ENCODE data around the gene CRIP1.

CRIP1 gene

DNA sequence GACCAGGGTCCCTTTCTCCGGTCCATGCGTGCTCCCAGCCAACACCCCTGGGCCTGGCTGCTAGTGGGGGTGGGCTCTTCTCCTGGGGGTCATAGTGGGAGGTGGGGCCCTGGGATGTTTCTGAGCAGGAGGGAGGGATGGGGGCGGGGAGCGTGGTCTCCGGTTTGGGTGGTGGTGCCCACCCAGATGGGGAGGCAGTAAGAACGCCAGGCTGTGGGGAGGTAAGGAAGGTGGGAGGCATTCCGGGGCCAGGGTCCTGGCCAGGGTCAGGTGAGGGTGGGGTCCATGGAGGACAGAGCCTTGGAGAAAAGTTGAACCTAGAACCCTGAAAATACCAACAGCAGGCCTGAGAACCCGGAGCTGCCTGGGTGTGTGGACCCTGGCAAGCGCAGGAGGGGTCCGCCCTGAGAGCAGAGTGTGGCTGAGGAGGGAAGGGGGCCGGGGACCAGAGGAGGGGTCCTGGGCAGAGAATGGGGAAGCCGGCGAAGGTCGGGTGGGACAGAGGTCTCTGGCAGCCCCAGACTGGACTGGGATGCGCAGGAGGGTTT lies 6.4 kb upstream of the CRIP1 start:
- FAIRE-seq (no peak), DNase-seq (ENCODE audit: low spot score) (no peak)

DNA sequence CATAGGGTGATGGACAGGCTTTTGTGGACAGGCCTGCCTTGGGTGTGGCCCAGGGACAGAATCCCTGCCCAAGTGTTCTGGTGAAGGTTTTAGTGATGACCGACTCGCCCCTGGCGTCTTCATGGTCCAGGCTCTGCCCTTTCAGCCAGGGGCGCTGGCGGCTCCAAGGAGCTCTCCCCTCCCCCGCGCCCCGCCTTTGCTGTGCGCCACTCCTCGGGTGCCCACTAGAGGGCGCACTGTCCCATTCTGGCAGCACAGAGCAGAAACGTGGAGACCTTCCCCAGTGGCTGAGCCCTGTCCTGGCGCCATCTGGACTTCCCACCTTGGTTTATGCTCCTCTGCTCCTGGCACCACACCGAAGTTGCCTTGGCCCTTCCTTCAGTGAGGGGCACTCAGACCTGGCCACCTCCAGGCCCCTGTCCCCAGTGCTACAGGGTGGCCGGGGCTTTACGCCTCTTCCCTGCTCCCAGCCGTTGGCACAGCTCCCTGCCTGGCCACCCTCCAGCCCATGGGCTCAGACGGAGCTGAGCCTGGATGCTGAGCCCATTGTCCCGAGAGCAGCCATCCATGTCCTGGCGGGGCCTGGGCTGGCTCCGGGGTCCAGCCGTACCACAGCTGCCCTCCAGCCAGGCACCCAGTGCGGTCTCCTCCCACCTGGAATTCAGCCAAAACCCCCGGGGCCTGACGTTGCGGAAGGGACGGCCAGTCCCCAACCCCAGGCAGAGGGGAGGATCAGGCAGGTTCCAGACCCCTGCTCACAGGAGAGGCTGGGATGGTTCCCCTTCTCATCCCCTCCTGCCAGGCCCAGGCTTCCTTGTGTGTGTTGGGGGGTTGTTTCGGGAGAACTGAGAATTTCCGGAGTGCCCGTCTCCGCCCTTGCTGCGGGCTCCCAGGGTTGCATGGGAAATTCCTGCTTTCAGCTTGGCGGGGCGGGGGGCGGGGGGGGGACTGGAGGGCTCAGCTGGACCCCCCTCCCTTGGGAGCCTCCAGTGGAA lies 5.6 kb upstream of the CRIP1 start:
- FAIRE-seq = no peak
- peak; percentile 72 for DNase-seq (ENCODE audit: low spot score)

DNA sequence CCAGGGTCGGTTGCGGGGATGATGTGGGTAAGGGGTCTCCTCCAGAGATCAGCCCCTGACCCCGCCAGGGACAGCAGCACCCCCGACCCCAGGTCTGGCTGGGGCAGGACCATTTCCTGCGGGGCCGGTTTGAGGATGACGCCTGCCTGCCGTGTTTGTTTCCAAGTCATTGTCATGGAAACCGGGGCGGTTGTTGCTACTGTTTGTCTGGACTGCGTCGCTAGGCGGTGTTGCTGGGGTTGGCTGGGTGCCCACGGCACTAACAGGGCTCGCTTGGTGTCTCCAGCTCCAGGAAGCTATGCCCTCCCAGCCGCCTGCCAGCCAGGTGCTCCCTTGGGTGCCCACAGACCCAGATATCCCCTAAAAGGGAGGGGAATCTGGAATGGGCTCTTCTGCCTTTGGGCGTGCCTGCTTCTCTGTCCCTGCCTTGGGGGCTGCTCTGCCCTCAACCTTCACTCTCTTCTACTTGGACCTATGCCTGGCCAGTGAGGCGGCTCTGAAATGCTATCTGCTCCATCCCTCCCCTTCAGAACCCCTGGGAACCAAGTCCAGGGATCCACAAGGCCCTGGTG lies 4.7 kb upstream of the CRIP1 start:
- FAIRE-seq (no peak), DNase-seq (ENCODE audit: low spot score) (peak; percentile 91)

- no peak for FAIRE-seq
- no peak for DNase-seq (ENCODE audit: low spot score)
Measured at GRCh38 chr14:105482486-105483110, 4.1 kb upstream of the CRIP1 start.

DNA sequence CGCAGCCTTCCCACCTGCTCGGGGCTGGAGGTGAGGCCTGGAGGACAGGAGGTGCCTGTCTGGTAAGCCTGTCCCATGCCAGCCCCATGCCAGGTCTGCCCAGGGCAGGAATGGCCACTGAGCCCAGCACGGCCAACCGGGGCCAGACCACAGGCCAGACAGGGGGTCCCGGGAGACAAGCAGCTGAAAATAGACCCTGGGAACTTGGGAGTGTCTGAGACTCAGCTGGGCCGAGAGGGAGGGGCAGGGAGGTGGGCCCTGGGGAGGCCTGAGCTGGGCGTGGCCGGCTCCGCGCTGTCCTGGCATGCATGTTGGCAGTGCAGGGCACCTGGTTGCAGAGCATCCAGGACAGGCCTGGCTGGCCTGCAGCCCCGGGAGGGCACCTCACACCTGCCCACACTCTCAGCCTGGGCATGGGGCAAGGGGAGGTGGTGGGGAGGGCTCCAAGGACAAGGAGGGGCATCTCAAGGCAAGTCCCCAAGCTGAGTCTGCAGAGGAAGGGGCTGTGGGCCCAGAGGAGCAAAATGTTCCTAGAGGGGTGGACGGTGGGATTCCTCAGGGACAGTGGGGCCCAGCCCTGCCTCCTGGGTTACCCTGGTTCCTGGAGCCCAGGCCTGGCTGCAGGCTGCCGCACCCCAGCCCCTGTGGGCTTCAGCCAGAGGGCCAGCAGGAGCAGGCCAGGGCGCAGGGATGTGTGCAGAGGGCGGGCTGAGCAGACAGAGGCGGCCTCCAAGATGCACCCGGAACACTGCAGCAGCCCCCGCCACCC lies 3.2 kb upstream of the CRIP1 start:
- DNase-seq (ENCODE audit: low spot score) (no peak), FAIRE-seq (no peak)

GRCh38 chr14:105484069-105484996 lies 2.4 kb upstream of the CRIP1 start:
- no peak for FAIRE-seq

DNA sequence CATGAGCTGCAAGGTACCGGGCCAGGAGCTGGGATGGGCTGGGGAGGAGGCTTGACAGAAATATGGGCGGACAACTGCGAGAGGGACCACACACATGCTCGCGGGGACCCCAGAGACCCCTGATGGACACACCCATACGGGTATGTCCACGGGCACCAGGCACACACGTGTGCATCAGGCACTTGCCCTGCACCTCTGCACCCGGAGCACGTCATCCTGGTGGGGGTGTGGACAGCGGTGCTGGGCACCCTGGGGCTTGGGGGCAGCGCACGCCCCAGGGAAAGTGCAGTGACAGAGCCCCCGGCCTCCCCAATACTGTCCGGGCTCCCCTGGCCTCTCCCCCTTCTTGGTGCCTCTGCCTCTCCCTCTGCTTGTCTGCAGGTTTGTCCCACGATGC lies 1.7 kb upstream of the CRIP1 start:
- DNase-seq (ENCODE audit: low spot score) (no peak), FAIRE-seq (no peak)

More at GRCh38 chr14:105484069-105484996, 2.4 kb upstream of the CRIP1 start:
- DNase-seq (ENCODE audit: low spot score) = no peak

GRCh38 chr14:105485739-105486162 lies 935 bp upstream of the CRIP1 start:
- DNase-seq (ENCODE audit: low spot score) = no peak
- no peak for FAIRE-seq

GRCh38 chr14:105486974-105487448 lies 325 bp downstream of the CRIP1 start:
- DNase-seq (ENCODE audit: low spot score) (no peak), FAIRE-seq (no peak)

GRCh38 chr14:105487449-105487985 lies 831 bp downstream of the CRIP1 start:
- FAIRE-seq (no peak), DNase-seq (ENCODE audit: low spot score) (no peak)

- FAIRE-seq (no peak), DNase-seq (ENCODE audit: low spot score) (no peak)
Measured at GRCh38 chr14:105487986-105488777, 1.5 kb downstream of the CRIP1 start.

DNA sequence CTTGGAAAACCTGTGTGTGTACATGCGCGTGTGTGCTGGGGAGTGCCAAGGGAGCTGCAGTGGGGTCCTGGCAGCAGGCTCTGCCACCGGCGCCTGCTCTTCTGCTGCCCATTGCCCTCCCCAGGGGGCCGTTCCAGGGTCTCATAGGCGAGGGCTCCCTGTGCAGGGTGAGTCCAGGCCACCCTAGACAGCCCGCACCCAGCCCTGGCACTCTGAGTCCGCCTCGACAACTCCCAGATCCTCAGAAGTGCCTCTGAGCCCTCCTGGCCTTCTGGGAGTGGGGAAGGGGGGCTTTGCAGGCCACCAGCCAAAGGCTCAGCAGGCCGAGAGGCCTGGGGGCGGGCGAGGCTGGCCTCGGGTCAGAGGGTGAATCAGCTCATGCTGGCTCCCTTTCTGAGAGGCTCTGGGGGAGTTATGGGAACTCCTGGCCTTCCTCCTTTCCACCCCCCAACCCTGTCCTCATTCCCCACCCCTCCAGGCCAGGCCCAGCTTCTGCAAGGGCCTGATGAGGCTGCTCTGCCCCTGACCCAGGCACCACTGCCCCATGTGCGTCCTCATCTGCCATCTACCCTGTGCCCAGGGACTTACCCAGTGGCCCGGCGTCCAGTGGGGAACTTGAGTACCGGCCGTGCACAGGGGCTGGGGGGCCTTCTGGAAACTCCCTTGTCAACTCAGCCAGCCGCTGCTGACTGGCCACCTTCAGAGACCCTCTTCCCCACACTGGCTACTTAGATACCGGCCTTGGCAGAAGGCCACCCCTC lies 2.3 kb downstream of the CRIP1 start:
- DNase-seq (ENCODE audit: low spot score) = no peak
- no peak for FAIRE-seq

GRCh38 chr14:105489542-105490266 lies 3.0 kb downstream of the CRIP1 start:
- no peak for FAIRE-seq
- DNase-seq (ENCODE audit: low spot score) = peak; percentile 52

- no peak for FAIRE-seq
- DNase-seq (ENCODE audit: low spot score) = no peak
Measured at GRCh38 chr14:105490267-105490571, 3.5 kb downstream of the CRIP1 start.

DNA sequence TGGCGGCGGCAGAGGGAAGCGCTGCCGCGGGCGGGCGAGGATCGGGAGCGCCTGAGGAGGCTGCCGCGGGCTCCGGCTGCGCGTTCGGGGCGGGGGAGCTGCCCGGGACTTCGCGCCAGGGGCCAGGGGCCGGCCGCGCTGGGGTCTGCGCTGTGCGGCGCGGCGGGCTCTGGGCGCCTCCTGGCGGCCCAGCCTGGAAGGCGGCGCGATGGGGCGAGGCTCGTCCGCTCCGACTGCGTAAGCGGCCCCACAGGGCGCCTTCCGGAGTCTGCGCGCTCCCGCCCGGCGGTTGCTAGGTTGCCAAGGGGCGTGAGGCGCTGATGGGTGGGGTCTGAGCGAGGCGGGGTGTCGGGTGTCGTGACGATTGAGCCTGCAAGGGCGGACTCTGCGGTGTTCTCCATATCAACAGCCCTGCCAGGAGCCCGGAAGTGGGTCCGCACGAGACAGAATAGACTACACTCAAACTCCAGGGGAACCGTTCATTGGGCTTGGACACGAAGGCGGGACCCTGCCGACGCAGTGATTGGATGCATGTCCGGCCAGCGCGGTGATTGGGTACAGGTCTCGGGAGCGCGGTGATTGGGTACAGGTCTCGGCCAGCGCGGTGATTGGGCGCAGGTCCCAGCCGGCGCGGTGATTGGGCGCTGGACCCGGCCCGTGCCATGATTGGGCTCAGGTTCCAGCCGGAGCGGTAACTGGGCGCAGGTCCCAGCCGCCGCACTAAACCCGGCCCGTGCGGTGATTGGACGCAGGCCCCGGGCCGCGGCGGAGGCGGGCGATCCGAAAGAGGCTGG lies 4.1 kb downstream of the CRIP1 start, which contains the start of gene TEDC1:
TEDC1 (plus strand) TSS at position 675 of the 794 bp plus-strand sequence. CDS start 130 bp downstream, outside the sequence.
- DNase-seq (ENCODE audit: low spot score) (peak; percentile 98), FAIRE-seq (peak; percentile 86)

- FAIRE-seq (no peak), DNase-seq (ENCODE audit: low spot score) (peak; percentile 37)
Measured at GRCh38 chr14:105491366-105491973, 4.8 kb downstream of the CRIP1 start.

All from RCC 7860 (cell line).